HG03378 (cell line): ENCODE data around the gene RGMB.

ENCODE experiments used
- ATAC-seq: cut with Tn5 transposase; IDR thresholded peaks from one replicate; pipeline ENCODE4 v1.9.1; 2021; ENCODE audit warnings: mild to moderate bottlenecking, moderate library complexity; ENCODE audit not compliant: unreplicated experiment

Gene RGMB

GRCh38 chr5:98784411-98784810 is 10.9 kb downstream of the RGMB start:
- ATAC-seq: no peak

DNA sequence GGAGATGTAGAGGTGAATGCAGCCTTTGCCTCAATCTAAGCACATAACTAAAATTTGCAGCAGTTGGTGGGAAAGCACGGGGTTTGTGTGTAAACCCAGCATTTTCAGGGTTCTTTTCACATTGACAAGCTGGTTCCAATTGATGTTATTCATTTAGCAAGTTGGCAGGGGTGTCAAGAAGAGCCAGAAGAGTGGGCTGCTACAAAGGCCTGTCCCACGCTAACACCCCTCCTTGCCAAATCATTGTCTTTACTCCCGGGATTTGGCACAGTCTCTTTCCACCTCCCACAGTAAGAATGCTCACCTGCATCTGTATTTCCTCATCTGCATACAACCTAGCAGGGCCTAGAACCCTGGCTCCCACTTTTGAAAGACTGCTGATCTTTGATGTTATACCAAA is 11.8 kb downstream of the RGMB start:
- no peak for ATAC-seq

DNA sequence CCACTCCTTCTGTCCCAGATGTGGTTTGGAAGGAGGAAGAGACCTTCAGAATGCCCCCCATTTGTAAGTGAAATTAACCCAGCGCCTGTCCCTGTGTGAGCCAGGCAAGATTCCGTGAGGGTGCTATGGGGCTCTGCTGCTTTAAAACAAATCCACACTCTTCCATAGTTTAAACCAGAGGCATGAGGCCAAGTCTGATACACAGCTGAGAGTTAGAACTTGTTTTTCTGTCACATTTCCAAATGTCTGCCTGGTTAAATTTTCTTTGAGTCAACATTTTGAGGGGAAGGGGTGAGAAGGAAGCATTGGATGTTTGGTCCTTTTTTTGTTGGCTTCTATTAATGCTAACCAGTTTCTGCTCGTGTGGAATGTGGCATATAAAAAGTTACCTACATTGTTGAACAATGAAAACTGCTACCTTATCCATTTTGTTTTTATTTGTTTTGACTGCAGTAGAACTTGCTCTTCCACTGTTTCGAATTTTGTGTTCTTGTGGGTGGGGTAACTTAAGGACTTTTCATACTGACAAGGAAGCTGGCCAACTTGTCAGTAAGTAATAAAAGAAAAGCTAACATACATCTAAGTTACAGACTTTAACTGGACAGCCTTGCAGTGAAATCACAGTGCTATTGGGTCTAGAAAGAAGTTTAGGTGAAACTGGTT is 12.9 kb downstream of the RGMB start:
- no peak for ATAC-seq

- ATAC-seq: no peak
Measured at GRCh38 chr5:98787131-98787719, 13.8 kb downstream of the RGMB start.

GRCh38 chr5:98789029-98789428 is 15.6 kb downstream of the RGMB start:
- ATAC-seq: no peak

- no peak for ATAC-seq
Measured at GRCh38 chr5:98791001-98791519, 17.6 kb downstream of the RGMB start.

DNA sequence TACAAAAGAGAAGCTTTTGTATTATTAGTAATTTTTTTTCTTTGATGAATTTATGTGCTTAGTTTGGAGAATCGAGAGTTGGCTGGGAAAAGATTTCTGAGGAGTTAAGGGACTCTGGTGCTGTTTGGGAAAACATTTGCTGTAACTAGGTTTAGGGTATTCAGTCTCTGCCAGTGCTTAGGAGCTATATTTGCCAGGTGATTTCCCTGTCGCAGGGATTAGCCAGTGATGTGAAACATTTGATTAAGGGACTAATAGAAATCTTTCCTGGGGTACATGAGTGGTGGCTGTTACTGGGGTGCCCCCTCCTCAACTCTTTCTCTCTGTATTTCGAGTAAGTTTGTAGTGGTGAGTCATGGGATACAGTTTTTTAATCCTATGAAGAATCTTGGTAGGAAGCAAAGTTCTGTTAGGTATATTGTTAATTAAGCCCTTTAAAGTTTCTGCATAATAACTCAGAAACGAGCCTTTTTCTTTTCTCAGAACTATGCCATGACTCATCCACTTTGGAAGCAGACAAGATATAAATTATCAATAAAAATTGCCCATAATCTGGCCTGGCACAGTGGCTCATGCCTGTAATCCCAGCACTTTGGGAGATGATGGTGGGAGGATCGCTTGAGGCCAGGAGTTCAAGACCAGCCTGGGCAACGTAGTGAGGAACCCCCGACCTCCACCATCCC is 18.6 kb downstream of the RGMB start:
- no peak for ATAC-seq

DNA sequence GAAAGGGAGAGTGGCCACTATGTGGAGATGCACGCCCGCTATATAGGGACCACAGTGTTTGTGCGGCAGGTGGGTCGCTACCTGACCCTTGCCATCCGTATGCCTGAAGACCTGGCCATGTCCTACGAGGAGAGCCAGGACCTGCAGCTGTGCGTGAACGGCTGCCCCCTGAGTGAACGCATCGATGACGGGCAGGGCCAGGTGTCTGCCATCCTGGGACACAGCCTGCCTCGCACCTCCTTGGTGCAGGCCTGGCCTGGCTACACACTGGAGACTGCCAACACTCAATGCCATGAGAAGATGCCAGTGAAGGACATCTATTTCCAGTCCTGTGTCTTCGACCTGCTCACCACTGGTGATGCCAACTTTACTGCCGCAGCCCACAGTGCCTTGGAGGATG is 19.8 kb downstream of the RGMB start:
- ATAC-seq: no peak

GRCh38 chr5:98794001-98794400 is 20.5 kb downstream of the RGMB start:
- ATAC-seq: no peak

DNA sequence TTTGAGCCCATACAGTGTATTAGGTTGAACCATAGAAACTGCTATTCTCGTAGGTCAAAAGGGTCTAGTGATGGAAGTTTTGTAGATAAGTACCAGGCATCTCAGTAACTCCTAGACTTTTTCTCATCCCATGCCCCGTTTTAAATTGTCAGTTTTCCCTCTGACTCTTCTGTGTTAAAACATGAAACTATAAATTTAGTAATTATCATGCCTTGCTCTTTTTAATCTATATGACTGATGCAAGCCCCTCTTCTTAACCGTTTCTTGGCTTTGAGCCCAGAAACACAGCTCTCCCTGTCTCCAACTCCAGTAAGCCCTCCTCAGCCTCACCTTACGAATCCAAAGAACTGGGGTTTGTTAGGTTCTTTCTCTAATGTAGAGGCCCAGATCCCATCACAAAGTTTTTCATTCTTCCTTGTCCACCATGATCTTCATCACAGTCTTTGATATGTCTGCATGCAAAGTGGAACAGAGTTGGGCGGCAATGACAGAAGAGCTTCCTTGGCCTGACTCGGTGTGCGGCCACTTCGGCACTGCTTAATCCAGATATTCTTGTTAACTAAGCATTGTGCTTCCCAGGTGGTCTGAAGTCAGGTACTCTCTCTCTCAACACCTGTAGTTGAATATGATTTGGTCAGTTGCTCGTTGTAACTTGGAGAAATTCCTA is 21.1 kb downstream of the RGMB start:
- ATAC-seq: no peak

- ATAC-seq: no peak
Measured at GRCh38 chr5:98795243-98795642, 21.8 kb downstream of the RGMB start.

DNA sequence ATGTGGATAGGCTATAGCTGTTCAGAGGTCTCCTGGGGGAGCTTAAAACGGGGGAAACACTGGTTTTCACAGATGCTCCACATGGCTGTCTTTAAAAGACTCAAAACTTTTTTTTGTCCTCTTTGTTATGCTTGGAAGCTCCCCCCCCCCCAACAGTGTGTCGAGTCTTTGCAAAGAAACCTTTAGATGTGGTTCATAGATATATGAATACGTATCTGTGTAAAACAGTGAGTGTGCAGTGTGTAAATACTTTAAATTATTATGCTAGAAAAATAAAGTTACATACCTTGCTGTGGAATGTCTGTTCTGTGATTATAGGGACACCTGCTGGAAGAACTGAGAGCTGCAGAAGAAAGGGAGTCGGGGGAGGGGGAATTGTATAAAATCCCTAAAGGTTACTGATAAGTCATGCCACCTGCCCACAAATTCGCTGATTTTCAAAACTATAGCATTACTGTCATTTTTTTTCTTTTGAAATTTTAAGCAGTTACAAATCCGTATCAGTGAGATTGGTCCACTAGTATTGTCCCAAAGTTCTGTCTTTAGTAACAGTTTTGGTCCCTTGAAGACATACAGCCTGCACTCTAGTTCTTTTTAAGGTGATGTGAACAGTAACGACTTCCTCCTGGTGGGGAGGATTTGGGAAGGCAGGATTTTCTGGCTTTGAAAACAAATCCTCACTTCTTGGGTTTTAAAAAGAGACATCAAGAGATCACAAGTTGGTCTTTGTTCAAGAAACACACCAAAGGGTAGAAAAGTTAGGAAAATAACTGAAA is 22.9 kb downstream of the RGMB start:
- ATAC-seq: peak; percentile 65

GRCh38 chr5:98798371-98798770 is 24.9 kb downstream of the RGMB start:
- ATAC-seq: no peak

DNA sequence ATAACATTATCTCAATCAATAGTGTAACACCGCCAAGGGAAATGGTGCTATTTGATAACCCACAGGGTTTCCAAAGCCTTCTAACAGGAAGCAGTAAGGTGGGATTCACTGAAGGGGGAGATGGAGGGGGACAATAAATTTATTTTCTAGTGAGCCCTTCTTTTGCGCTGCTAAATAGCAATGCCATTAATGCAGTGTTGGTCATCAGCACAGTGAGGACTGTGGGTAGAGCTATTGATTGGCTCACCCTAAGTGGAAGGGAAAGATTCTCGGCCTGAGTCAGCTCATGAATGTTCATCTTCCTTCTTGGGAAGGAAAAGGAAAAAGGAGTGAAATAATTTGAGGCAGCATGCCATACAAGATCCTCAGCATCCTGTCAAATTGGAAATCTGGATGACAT is 25.4 kb downstream of the RGMB start:
- no peak for ATAC-seq

DNA sequence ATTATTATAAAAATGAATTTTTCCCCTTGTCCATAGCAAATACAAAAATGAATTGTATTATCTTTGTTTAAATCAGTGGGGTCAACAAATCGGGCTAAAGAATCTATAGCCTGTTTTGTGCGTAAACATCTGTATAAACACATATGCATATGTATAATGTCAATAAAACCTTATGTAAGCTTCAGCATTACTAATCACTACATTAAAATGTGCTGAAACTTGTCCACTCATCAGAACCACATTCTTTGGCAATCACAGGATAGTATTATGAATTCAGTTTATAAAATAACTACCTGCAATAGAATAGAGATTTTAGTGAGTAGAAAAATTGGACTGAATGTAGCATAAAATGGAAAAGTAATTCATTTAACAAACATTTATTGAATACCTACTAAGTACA is 30.6 kb downstream of the RGMB start:
- ATAC-seq: no peak

GRCh38 chr5:98805070-98805469 is 31.6 kb downstream of the RGMB start:
- no peak for ATAC-seq

- ATAC-seq: no peak
Measured at GRCh38 chr5:98807806-98808205, 34.3 kb downstream of the RGMB start.

GRCh38 chr5:98810206-98810605 is 36.7 kb downstream of the RGMB start:
- no peak for ATAC-seq

GRCh38 chr5:98813755-98814154 is 40.3 kb downstream of the RGMB start:
- ATAC-seq: peak; percentile 69

GRCh38 chr5:98816582-98817222 is 43.2 kb downstream of the RGMB start:
- no peak for ATAC-seq
